Type B pancreatic cell (in vitro differentiated cells): ENCODE data around the gene INPP4B. TPM values are rescaled to one million over a fixed set of nuclear protein-coding genes. Genes with fewer than 3 reads are reported as not detected.

Source experiments
- DNase-seq: peaks from one replicate; pipeline ENCODE4 v3.0.0; 2021; ENCODE audit warnings: mixed read lengths; ENCODE audit not compliant: unreplicated experiment; ENCODE audit errors: extremely low spot score
- H3K27ac Mint-ChIP-seq: 2 replicates; pipeline ENCODE4 v1.8.0; 2021; ENCODE audit warnings: mild to moderate bottlenecking, mixed read lengths
- H3K27me3 Mint-ChIP-seq: 2 replicates; pipeline ENCODE4 v1.8.0; 2021; ENCODE audit warnings: mixed read lengths
- H3K36me3 Mint-ChIP-seq: 2 replicates; pipeline ENCODE4 v1.8.0; 2021; ENCODE audit warnings: mixed read lengths
- H3K4me1 Mint-ChIP-seq: one replicate; pipeline ENCODE4 v1.8.0; 2021; ENCODE audit warnings: mixed read lengths; ENCODE audit not compliant: unreplicated experiment
- H3K4me3 Mint-ChIP-seq: 2 replicates; pipeline ENCODE4 v1.8.0; 2021; ENCODE audit warnings: mild to moderate bottlenecking, mixed read lengths
- H3K9me3 Mint-ChIP-seq: 2 replicates; pipeline ENCODE4 v1.8.0; 2021; ENCODE audit warnings: mixed read lengths
- total RNA-seq: library from RNA; stranded (reverse); gene quantifications from 2 replicates; pipeline ENCODE4 v1.2.1, GENCODE V29; 2021; ENCODE audit warnings: low replicate concordance
- TF ChIP-seq, protein P1 (sequence below): fragments of 200-600 bp; sonication (generic); conservative IDR thresholded peaks from 2 replicates; pipeline ENCODE4 v1.5.0; 2021; ENCODE audit warnings: antibody characterized with exemption, mild to moderate bottlenecking

The INPP4B gene
- total RNA-seq, 1 donor from 2014 or later = 9.0 TPM

DNA sequence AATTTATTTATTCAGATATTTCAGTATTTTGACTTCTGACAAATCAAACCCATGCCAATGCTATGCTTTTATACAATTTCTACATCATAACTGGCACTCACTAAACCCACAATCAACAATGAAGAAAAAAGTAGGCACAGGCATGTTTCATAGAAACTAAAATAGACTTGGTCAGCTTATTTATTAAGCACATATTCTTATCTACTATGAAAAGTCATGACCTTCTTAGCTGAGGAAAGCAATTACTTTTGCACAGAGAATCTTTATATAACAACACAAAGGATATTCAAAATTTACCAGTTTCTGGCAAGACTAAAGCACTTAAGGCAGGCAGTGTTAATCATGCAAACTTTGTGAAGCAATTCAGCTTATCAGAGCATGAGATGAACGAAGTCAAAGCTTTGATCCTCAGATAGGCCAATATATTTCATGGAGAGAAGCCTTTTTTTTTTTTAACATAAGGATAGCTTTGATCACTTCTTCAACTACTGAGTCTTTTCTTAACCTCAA lies 490.6 kb downstream of the INPP4B start:
- no peaks in the 10 kb centered on the region for H3K36me3 Mint-ChIP-seq
- H3K4me1 Mint-ChIP-seq = peaks cover 12% of the 10 kb centered on the region
- no peak for DNase-seq
- H3K9me3 Mint-ChIP-seq = no peaks in the 10 kb centered on the region
- H3K27ac Mint-ChIP-seq = no peak overlapping the region
- H3K4me3 Mint-ChIP-seq = no peak overlapping the region
- TF ChIP-seq, protein P1, sequence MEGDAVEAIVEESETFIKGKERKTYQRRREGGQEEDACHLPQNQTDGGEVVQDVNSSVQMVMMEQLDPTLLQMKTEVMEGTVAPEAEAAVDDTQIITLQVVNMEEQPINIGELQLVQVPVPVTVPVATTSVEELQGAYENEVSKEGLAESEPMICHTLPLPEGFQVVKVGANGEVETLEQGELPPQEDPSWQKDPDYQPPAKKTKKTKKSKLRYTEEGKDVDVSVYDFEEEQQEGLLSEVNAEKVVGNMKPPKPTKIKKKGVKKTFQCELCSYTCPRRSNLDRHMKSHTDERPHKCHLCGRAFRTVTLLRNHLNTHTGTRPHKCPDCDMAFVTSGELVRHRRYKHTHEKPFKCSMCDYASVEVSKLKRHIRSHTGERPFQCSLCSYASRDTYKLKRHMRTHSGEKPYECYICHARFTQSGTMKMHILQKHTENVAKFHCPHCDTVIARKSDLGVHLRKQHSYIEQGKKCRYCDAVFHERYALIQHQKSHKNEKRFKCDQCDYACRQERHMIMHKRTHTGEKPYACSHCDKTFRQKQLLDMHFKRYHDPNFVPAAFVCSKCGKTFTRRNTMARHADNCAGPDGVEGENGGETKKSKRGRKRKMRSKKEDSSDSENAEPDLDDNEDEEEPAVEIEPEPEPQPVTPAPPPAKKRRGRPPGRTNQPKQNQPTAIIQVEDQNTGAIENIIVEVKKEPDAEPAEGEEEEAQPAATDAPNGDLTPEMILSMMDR = no peak
- H3K27me3 Mint-ChIP-seq = no peaks in the 10 kb centered on the region

DNA sequence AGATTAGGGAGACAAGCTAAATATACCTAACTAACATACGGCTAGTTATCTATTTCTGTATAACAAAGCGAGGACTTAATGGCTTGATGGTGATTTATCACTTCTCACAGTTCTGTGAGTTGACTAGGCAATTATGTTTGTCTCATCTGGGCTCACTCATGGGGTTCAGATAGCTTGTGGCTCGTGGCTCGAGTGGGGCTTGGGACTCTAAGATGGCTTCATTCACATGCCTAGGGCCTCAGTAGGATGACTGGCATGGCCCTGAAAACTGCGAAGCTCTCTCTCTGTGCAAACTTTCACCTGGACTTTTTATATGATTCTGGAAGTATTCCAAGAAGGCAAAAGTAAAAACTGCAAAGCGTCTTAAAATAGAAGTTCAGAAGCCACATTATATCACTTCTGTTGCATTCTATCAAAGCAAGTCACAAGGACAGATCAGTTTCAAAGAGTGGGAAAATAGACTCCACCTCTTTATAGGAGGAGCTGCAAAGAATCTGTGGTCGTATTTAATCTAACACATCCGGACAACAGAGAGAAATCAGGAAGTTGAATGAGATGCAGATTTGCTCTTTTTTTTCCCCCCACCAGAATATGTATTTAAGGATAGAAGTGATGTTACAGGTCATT lies 491.2 kb downstream of the INPP4B start:
- Mint-ChIP-seq H3K36me3 (no peaks in the 10 kb centered on the region), H3K27me3 (no peaks in the 10 kb centered on the region), H3K4me3 (no peak overlapping the region), H3K9me3 (no peaks in the 10 kb centered on the region), H3K4me1 (peaks cover 12% of the 10 kb centered on the region), H3K27ac (no peak overlapping the region)
- no peak for DNase-seq
- TF ChIP-seq, protein P1 = no peak

DNA sequence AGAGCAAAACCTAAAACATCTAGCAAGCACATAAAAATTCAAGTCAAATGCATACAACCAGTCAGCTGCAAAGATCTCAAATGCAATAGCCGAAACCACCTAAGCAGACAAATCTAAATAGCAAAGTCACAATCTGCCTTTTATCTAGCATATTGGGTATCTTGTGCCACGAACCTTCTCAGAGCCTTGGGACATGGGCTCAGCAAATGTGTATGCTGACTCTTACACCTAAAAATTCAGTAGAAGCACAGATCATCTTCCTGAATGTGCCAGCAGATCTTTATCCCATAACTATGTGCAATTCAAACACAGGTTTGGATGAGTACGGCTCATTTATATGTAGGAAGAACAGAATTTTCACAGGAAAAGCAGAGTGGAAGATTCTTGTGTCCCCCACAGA lies 492.1 kb downstream of the INPP4B start:
- Mint-ChIP-seq H3K4me1 (peaks cover 14% of the 10 kb centered on the region), H3K4me3 (no peak overlapping the region), H3K27ac (no peak overlapping the region), H3K9me3 (no peaks in the 10 kb centered on the region), H3K36me3 (no peaks in the 10 kb centered on the region), H3K27me3 (no peaks in the 10 kb centered on the region)
- TF ChIP-seq, protein P1 = no peak
- no peak for DNase-seq

DNA sequence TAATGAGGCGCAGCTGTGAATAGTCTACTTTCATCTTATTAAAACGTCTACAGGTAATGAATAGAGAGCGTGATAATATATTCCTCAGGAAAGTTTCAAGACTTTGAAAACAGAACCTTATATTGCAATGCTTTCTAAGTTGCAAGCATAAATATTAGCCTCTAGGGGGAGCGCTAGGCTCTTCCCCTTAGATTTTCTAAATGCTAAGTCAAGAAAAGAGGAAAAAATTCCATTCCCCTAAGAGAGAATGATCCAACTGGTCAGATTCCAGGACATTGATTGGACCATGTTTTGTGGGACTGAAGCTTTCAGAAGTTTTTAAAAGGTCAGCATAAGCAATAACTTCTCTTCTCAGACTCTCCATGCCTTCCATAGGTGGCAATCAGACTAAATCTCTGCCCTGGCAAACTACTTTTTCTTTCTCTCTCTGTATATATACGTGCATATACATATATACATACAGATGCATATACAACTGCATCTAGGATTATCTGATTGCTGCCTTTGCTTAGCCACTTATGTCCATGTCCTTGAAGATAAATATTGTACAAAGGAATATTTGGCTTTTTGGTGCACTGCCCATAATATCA lies 492.9 kb downstream of the INPP4B start:
- Mint-ChIP-seq H3K4me1 (peaks cover 22% of the 10 kb centered on the region), H3K9me3 (no peaks in the 10 kb centered on the region), H3K27me3 (no peaks in the 10 kb centered on the region), H3K36me3 (no peaks in the 10 kb centered on the region), H3K4me3 (no peak overlapping the region), H3K27ac (no peak overlapping the region)
- TF ChIP-seq, protein P1 = peak; percentile 92
- DNase-seq = no peak

DNA sequence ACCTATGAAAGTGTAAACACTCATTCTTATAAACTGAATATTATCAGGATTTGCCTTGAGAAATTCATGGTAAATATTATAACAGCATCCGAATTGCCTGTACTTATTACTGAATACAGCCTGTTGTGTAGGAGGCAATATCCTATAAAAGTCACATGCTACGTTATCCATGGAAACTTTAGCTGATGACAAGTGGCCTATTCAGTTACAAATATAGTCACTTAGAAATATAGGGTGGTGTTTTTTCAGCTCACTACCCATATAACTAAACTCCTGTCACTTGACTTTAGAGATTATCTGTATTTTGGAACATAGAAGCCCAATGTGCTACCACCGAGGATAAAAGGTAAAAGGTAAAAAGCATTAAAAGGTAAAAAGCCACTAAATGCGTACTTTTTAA lies 493.4 kb downstream of the INPP4B start:
- TF ChIP-seq, protein P1 = no peak
- Mint-ChIP-seq H3K27ac (no peak overlapping the region), H3K4me3 (no peak overlapping the region), H3K9me3 (no peaks in the 10 kb centered on the region), H3K36me3 (no peaks in the 10 kb centered on the region), H3K4me1 (peaks cover 23% of the 10 kb centered on the region), H3K27me3 (no peaks in the 10 kb centered on the region)
- no peak for DNase-seq
